GM18868 (cell line): ENCODE data around the gene FNBP1.
"Not testable (repeated sequence)": the region's sequence is repeated elsewhere in the genome, so short reads cannot be mapped to it uniquely, and the experiment has no call there.

ENCODE experiments used
- ATAC-seq: cut with Tn5 transposase; IDR thresholded peaks from one replicate; pipeline ENCODE4 v1.9.1; 2021; ENCODE audit warnings: mild to moderate bottlenecking, moderate library complexity; ENCODE audit not compliant: unreplicated experiment

The FNBP1 gene

GRCh38 chr9:129962451-129962864 is 80.5 kb downstream of the FNBP1 start:
- no peak for ATAC-seq

- ATAC-seq = no peak
Observed at GRCh38 chr9:129958796-129959195, 84.2 kb downstream of the FNBP1 start.

- ATAC-seq = no peak
Observed at GRCh38 chr9:129954868-129955550, 88.0 kb downstream of the FNBP1 start.

DNA sequence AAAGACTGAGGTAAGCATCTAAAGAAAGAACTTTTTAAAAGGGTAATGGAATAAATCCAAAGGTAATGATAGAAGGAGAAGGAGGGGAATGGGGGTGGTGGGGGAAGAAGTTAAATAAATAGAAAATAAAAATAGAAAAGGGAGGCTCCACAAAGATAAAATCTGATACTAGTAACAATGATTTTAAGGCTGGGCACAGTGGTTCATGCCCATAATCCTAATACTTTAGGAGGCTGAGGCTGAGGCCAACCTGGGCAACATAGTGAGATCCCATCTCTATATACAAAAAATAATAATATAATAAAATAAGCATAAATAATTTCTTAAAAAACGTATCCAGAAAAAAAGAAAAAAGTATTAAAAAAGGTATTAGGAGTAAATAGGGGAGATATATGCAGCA is 89.3 kb downstream of the FNBP1 start:
- ATAC-seq = no peak

- no peak for ATAC-seq
Observed at GRCh38 chr9:129952337-129952736, 90.7 kb downstream of the FNBP1 start.

GRCh38 chr9:129949821-129950220 is 93.2 kb downstream of the FNBP1 start:
- ATAC-seq = no peak

- ATAC-seq = not testable (repeated sequence)
Observed at GRCh38 chr9:129948626-129949025, 94.4 kb downstream of the FNBP1 start.

DNA sequence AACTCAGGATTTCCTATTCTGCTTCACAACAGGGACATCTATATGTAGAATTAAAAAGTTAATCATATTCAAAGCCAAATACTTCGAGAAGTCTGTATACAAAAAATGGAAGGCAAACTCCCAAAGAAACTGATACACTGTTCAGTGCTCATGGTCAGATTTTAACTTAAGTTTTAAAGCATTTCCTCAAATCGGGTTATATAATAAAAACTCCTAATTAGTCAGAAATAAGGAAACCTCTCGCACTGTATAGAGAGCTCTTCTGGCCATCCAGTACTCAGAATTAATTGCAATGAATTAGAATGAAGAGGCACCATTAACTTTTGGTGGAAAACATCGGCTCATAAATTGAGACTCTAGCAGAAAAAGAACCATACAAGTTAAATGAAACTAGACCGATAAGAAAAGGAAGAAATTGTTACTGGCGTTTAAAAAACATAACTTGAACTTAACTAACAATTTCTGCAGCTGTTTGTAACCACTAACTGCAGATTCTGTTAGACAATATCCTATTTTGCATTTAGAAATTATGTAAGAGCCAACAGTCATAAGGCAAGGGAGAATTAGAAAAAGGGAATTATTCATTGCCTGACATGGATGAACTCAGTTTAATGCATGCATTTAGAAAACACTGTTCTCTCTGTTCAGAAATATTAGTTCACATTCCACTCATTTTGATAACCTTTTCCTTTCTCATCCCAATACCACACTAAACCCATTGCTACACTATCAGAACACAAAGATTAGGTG is 96.6 kb downstream of the FNBP1 start:
- no peak for ATAC-seq

- ATAC-seq = no peak
Observed at GRCh38 chr9:129945314-129945713, 97.7 kb downstream of the FNBP1 start.

- no peak for ATAC-seq
Observed at GRCh38 chr9:129944506-129945116, 98.4 kb downstream of the FNBP1 start.

DNA sequence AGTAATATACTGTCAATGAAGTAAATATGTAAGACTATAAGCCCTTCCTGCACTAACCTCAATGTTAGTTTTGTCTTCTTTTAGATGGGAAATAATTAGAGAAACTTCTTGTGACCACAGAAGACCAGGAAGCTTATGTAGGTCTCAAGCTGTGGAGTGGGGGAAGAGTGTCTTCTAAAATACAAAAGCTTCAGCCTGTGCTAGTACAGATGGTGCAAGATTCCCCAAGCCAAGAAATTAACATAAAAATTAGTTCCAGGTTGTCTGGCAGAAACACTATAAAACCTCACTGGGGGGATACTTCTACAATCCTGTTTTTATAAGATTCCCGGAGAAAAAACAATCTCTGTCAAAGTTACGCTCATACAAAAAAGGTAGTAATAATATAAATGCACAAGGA is 103.6 kb downstream of the FNBP1 start:
- ATAC-seq = no peak

GRCh38 chr9:129938291-129938979 is 104.6 kb downstream of the FNBP1 start:
- no peak for ATAC-seq

GRCh38 chr9:129937879-129938278 is 105.1 kb downstream of the FNBP1 start:
- ATAC-seq = not testable (repeated sequence)

DNA sequence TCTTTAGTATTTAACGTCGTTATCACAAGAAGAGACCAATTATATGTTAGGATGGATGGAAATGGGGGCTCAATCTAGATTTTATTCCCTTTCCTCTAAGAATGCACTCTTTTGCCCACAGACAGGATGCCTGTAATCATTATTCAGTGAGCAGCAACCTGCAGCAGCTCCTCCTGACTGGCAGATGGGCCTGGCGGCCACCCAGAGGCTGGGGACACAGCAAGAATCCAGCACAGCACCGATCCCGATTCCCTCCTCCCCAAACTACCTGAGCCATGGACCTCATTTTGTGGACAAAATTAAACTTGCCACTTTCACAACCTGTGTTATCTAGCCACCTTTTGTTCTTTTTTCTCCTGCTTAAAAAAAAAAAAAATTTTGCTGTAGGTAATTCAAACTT is 106.8 kb downstream of the FNBP1 start:
- no peak for ATAC-seq

- ATAC-seq = no peak
Observed at GRCh38 chr9:129934780-129935179, 108.2 kb downstream of the FNBP1 start.

- ATAC-seq = no peak
Observed at GRCh38 chr9:129934041-129934591, 108.9 kb downstream of the FNBP1 start.

DNA sequence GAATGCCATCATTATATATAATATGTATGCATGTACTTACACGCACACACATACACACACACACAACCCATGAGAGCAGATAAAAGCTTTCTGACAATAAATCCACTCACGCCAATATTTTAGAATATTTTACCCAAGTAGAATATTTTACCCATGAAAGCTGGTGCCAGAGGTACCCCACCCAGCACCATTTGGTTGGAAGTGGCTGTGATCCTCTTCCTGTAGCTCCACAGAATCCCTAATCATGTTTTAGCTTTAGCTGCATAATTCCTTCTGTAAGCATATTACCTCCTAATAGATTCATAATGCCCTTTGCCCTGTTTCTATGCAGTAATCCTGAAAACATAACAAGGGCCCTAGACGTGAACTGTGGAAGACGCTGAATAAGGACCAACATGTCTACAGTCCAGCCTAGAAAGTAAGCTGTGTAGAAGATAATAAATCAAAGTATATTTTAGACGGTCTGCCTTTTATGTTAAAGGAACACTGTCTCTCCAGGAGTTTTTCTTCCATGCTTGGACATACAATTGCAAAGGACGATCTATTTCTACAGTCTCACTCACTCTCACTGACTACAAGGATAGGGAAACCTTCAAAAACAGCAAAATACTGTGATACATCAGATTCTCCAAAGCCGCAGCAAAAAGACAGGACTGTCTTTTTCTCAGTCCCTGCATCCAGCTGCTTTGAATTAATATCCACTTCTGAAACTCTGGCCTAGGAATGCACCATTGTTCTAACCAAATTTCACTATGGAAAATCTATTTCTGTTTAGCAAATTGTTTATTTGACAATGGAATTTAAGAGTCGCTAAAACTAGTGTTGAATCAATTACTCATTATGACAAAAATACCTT is 109.6 kb downstream of the FNBP1 start:
- ATAC-seq = no peak

- peak; percentile 40 for ATAC-seq
Observed at GRCh38 chr9:129932303-129933151, 110.5 kb downstream of the FNBP1 start.

DNA sequence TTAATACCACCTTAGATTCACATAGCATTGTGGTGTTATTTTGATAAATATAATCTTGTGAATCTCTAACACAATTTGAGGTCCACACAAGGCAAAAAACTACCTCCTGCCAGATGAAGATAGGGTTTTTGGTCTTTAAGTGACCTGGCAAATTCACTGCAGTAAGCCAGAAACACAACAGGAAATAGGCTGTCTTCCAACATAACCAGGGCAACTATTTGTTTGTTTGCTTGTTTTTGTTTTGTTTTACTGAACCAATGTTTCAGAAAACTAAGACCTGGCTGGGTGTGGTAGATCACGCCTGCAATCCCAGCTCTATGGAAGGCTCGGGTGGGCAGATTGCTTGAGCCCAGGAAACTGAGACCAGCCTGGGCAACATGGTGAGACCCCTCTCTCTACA is 112.2 kb downstream of the FNBP1 start:
- ATAC-seq = no peak
